Endothelial cell of umbilical vein (primary cell): ENCODE results near the gene GATD1. TPM values are rescaled to one million over a fixed set of nuclear protein-coding genes. Genes with fewer than 3 reads are reported as not detected.

Experiments
- BruUV-seq: library from RNA; stranded (reverse); fragments of 400-500 nt; replicated peaks from 2 replicates; lab custom pipeline; 2021; lab: Mats Ljungman, UMichigan
- CTCF ChIA-PET: fragments of 300-600, 350-600 bp; sonication (Branson Sonifier 250); formaldehyde crosslinking; loops from one replicate; lab custom pipeline; 2021; ENCODE audit warnings: antibody characterized with exemption, inconsistent platforms; lab: Charles Lee
- POLR2A ChIA-PET: fragments of 300-600, 350-600 bp; sonication (Branson Sonifier 250); formaldehyde crosslinking; loops from one replicate; lab custom pipeline; 2021; ENCODE audit warnings: antibody characterized with exemption, inconsistent platforms; lab: Charles Lee
- DNase-seq: peaks from one replicate; pipeline ENCODE4 v3.0.0-alpha.2; 2011; ENCODE audit warnings: low read depth, low spot score
- FAIRE-seq: peaks from 2 replicates; lab custom pipeline; 2011; peaks lifted over from hg19 to GRCh38; lab: Jason Lieb, UNC
- H2AFZ ChIP-seq: 2 replicates; pipeline ENCODE4 v1.6.0; 2012; ENCODE audit warnings: low read depth, low read length, control low read depth, inconsistent platforms
- H3K27ac ChIP-seq: 2 replicates; pipeline ENCODE4 v1.5.1; 2011; ENCODE audit warnings: low read depth, mild to moderate bottlenecking, control low read depth, low read length, moderate library complexity; ENCODE audit not compliant: insufficient read depth
- H3K27me3 ChIP-seq, 2 experiments: 2 replicates each; pipeline versions ENCODE4 v1.6.0 to v1.6.1; 2011; ENCODE audit warnings: low read length in 2 of 2, mixed read lengths in 1 of 2; ENCODE audit not compliant: control insufficient read depth in 2 of 2, insufficient read depth in 2 of 2
- H3K36me3 ChIP-seq, 2 experiments: 2 replicates in 1 of 2; 3 replicates in 1 of 2; pipeline ENCODE4 v1.5.1; 2011; ENCODE audit warnings: low read length in 2 of 2, mild to moderate bottlenecking in 1 of 2, moderate library complexity in 1 of 2; ENCODE audit not compliant: control insufficient read depth in 2 of 2, insufficient read depth in 2 of 2; ENCODE audit errors: extremely low read depth in 1 of 2
- H3K4me1 ChIP-seq: 3 replicates; pipeline ENCODE4 v1.5.1; 2011; ENCODE audit warnings: mild to moderate bottlenecking, low read length; ENCODE audit not compliant: control insufficient read depth, insufficient read depth; ENCODE audit errors: extremely low read depth
- H3K4me2 ChIP-seq: 2 replicates; pipeline ENCODE4 v1.6.1; 2011; ENCODE audit warnings: low read length, control low read depth, mixed read lengths; ENCODE audit not compliant: insufficient read depth
- H3K4me3 ChIP-seq, 3 experiments: fragments of 200-600 bp in 1 of 3; sonication (generic), shearing (Covaris generic) in 1 of 3; replicated peaks in 1 of 3; 2 replicates each; pipeline ENCODE4 v1.5.1; 2011 to 2016; ENCODE audit warnings: control low read depth in 3 of 3, low read length in 3 of 3, mild to moderate bottlenecking in 2 of 3, inconsistent platforms in 1 of 3, low read depth in 1 of 3, moderate library complexity in 1 of 3; ENCODE audit not compliant: insufficient read depth in 1 of 3
- H3K79me2 ChIP-seq: 2 replicates; pipeline ENCODE4 v1.6.0; 2012; ENCODE audit warnings: low read length, inconsistent platforms; ENCODE audit not compliant: control insufficient read depth, insufficient read depth
- H3K9ac ChIP-seq: replicated peaks from 2 replicates; pipeline ENCODE3; 2011; ENCODE audit warnings: low read length, control low read depth; ENCODE audit not compliant: insufficient read depth; ENCODE audit errors: extremely low read depth
- H3K9me1 ChIP-seq: replicated peaks from 3 replicates; pipeline ENCODE4 v1.6.0; 2011; ENCODE audit warnings: mild to moderate bottlenecking, low read length; ENCODE audit not compliant: control insufficient read depth, insufficient read depth; ENCODE audit errors: extremely low read depth
- H3K9me3 ChIP-seq: replicated peaks from 2 replicates; pipeline ENCODE4 v1.5.1; 2012; ENCODE audit warnings: low read length, inconsistent platforms; ENCODE audit not compliant: control insufficient read depth, insufficient read depth
- H4K20me1 ChIP-seq: replicated peaks from 2 replicates; pipeline ENCODE3; 2011; ENCODE audit warnings: mild to moderate bottlenecking, low read length; ENCODE audit not compliant: control insufficient read depth, insufficient read depth; ENCODE audit errors: extremely low read depth
- CTCF ChIP-seq, 2 donors: IDR thresholded peaks; 1 replicate in 1 of 2; 2 replicates in 1 of 2; pipeline ENCODE4 v1.5.1; 2011; ENCODE audit warnings: low read length in 2 of 2, mild to moderate bottlenecking in 2 of 2, moderate library complexity in 2 of 2, control low read depth in 1 of 2, inconsistent platforms in 1 of 2, low read depth in 1 of 2; ENCODE audit not compliant: insufficient read depth in 1 of 2; ENCODE audit errors: extremely low read depth in 1 of 2
- EZH2 ChIP-seq: IDR thresholded peaks from 2 replicates; pipeline ENCODE4 v1.6.1; 2012; ENCODE audit warnings: borderline replicate concordance, low read depth, mild to moderate bottlenecking, moderate library complexity, low read length, inconsistent platforms; ENCODE audit not compliant: severe bottlenecking
- FOS ChIP-seq: IDR thresholded peaks from 2 replicates; pipeline ENCODE4 v1.6.1; 2011; ENCODE audit warnings: mild to moderate bottlenecking, low read length, moderate library complexity, borderline replicate concordance; ENCODE audit not compliant: insufficient read depth
- GATA2 ChIP-seq: IDR thresholded peaks from 2 replicates; pipeline ENCODE4 v1.7.0; 2011; ENCODE audit warnings: low read depth, mild to moderate bottlenecking, moderate library complexity, mixed read lengths, low read length; ENCODE audit not compliant: insufficient read length, insufficient read depth
- JUN ChIP-seq: IDR thresholded peaks from 2 replicates; pipeline ENCODE4 v1.6.1; 2011; ENCODE audit warnings: borderline replicate concordance, low read depth; ENCODE audit not compliant: insufficient read length, insufficient read depth
- MAX ChIP-seq: IDR thresholded peaks from 2 replicates; pipeline ENCODE4 v1.6.1; 2011; ENCODE audit not compliant: insufficient read depth, insufficient read length
- MYC ChIP-seq: IDR thresholded peaks from one replicate; pipeline ENCODE4 v1.6.1; 2011; ENCODE audit warnings: mild to moderate bottlenecking, low read depth, low read length
- POLR2A ChIP-seq: IDR thresholded peaks from 2 replicates; pipeline ENCODE4 v1.6.1; 2012; ENCODE audit warnings: low read depth, mild to moderate bottlenecking, control low read depth, low read length
- dilution Hi-C: fragments of 300-500 bp; cut with MboI; formaldehyde crosslinking; loops from one replicate; pipeline ENCODE4 v1.15.0; 2019; ENCODE audit warnings: low sequenced_read_pairs; ENCODE audit not compliant: extremely low pct_ligation_motif_present
- intact Hi-C: fragments of 100-400 bp; cut with micrococcal nuclease; formaldehyde crosslinking; loops from one replicate; pipeline ENCODE4 v1.10.0; 2022
- polyA plus RNA-seq, 4 experiments: library from polyadenylated mRNA; depleted of rRNA in 3 of 4; stranded (reverse) in 3 of 4; unstranded in 1 of 4; fragments of >200 nt; gene quantifications; 2 replicates each; pipeline versions ENCODE4 v1.2.1 to v1.2.3, GENCODE V29; 2011 to 2012; ENCODE audit warnings: missing spikeins in 1 of 4
- total RNA-seq: library from RNA; stranded (reverse); gene quantifications from 2 replicates; pipeline ENCODE4 v1.2.3, GENCODE V29; 2021

GATD1 gene
- total and polyA plus RNA-seq, 2 donors (not counting 3 experiments of a cell fraction or from before 2014, with no cell fraction given) = 70.6 to 83.1 TPM

GRCh38 chr11:808427-809286 is 31.4 kb upstream of the GATD1 start:
- H3K4me3 ChIP-seq = peak overlapping the region; percentile 77 to 90 (median 80)
- FAIRE-seq (no peak), DNase-seq (no peak)
- H3K27ac ChIP-seq = peak overlapping the region; percentile 97
- H3K9me1 ChIP-seq = no peaks in the 10 kb centered on the region
- BruUV-seq = TSS peak; percentile 73
- H3K79me2 ChIP-seq = peaks cover 41% of the 10 kb centered on the region
- dilution Hi-C loops (no loop called here), intact Hi-C loops (loop anchor here (1.0 kb wide), 3 partner anchors 11 to 36 kb away; no protein-coding TSS in a partner anchor)
- peaks cover 34% of the 10 kb centered on the region for H3K4me1 ChIP-seq
- H2AFZ ChIP-seq = peak overlapping the region; percentile 77
- ChIA-PET POLR2A (interaction anchor here (0.9 to 1.8 kb wide), 4 partner anchors 11 to 34 kb away, joined by 3 to 23 read pairs (median 6); partner anchors contain the start of genes PNPLA2 and TSPAN4), CTCF (interaction anchor here (1.0 to 1.2 kb wide), 3 partner anchors 10 to 25 kb away, joined by 3 to 6 read pairs (median 4); partner anchors contain the start of genes PNPLA2 and SLC25A22)
- H3K27me3 ChIP-seq = no peaks in the 10 kb centered on the region
- H3K9ac ChIP-seq = peak overlapping the region; percentile 97
- H3K4me2 ChIP-seq = peak overlapping the region; percentile 96
- peaks cover 5 to 22% of the 10 kb centered on the region in 2 experiments for H3K36me3 ChIP-seq
- H3K9me3 ChIP-seq = no peaks in the 10 kb centered on the region
- TF ChIP-seq GATA2 = no peak
- peak; percentile 16 for TF ChIP-seq POLR2A
- H4K20me1 ChIP-seq = no peaks in the 10 kb centered on the region

- no peak for DNase-seq
- Histone ChIP-seq H3K4me3 (peak overlapping the region; percentile 42 to 74 (median 59)), H3K9me1 (no peaks in the 10 kb centered on the region), H3K27ac (peak overlapping the region; percentile 1), H3K79me2 (peaks cover 12% of the 10 kb centered on the region), H3K9ac (peak overlapping the region; percentile 13), H3K36me3 (peaks cover 0 to 19% of the 10 kb centered on the region in 2 experiments), H3K4me2 (peak overlapping the region; percentile 91), H3K27me3 (no peaks in the 10 kb centered on the region), H3K4me1 (peaks cover 21% of the 10 kb centered on the region), H2AFZ (peak overlapping the region; percentile 11), H3K9me3 (no peaks in the 10 kb centered on the region), H4K20me1 (no peaks in the 10 kb centered on the region)
- dilution Hi-C loops = no loop called here
- FAIRE-seq = no peak
- TF ChIP-seq EZH2 (no peak), MAX (no peak), FOS (no peak), POLR2A (no peak), CTCF (IDR thresholded peaks at IDR 0.05; ENCODE audit: extremely low read depth in 1 of 2, insufficient read depth in 1 of 2, low read depth in 1 of 2, low read length in 2 of 2) (no peak), GATA2 (no peak), JUN (no peak), MYC (no peak)
- CTCF ChIA-PET = interaction anchor here (1.0 to 1.6 kb wide), 3 partner anchors 25 to 36 kb away, joined by 3 to 5 read pairs (median 4); no protein-coding TSS in a partner anchor
- POLR2A ChIA-PET = no interaction called here
- no TSS peak for BruUV-seq
- intact Hi-C loops = no loop called here
These were observed 27.3 kb upstream of the GATD1 start for GRCh38 chr11:804599-804964.
